Measurements from ENCODE around the gene CPN2.

The CPN2 gene

GRCh38 chr3:194380326-194380725 lies 29.2 kb upstream of the CPN2 start:
- no peak for DNase-seq (ENCODE audit: low read depth)

GRCh38 chr3:194379651-194380050 lies 28.5 kb upstream of the CPN2 start:
- no peak for DNase-seq (ENCODE audit: low read depth)

GRCh38 chr3:194379231-194379630 lies 28.1 kb upstream of the CPN2 start:
- DNase-seq (ENCODE audit: low read depth), result no peak

- no peak for DNase-seq (ENCODE audit: low read depth)
These were observed 26.6 kb upstream of the CPN2 start for GRCh38 chr3:194377708-194378107.

- no peak for DNase-seq (ENCODE audit: low read depth)
These were observed 25.1 kb upstream of the CPN2 start for GRCh38 chr3:194376241-194376560.

GRCh38 chr3:194375473-194376240 lies 24.5 kb upstream of the CPN2 start:
- DNase-seq (ENCODE audit: low read depth), result no peak

GRCh38 chr3:194374935-194375334 lies 23.8 kb upstream of the CPN2 start:
- no peak for DNase-seq (ENCODE audit: low read depth)

- no peak for DNase-seq (ENCODE audit: low read depth)
These were observed 22.8 kb upstream of the CPN2 start for GRCh38 chr3:194373899-194374298.

GRCh38 chr3:194373028-194373427 lies 21.9 kb upstream of the CPN2 start:
- no peak for DNase-seq (ENCODE audit: low read depth)

GRCh38 chr3:194370753-194371152 lies 19.6 kb upstream of the CPN2 start:
- no peak for DNase-seq (ENCODE audit: low read depth)

GRCh38 chr3:194369522-194370279 lies 18.6 kb upstream of the CPN2 start, which contains the start of gene LRRC15:
LRRC15 (minus strand) TSS chr3:194369743; CDS start chr3:194361043, 8,700 bp downstream.
- no peak for DNase-seq (ENCODE audit: low read depth)

GRCh38 chr3:194368918-194369317 lies 17.8 kb upstream of the CPN2 start:
- DNase-seq (ENCODE audit: low read depth), result no peak

GRCh38 chr3:194367992-194368841 lies 17.1 kb upstream of the CPN2 start:
- DNase-seq (ENCODE audit: low read depth), result no peak

GRCh38 chr3:194365978-194366490 lies 14.9 kb upstream of the CPN2 start:
- DNase-seq (ENCODE audit: low read depth), result no peak

- DNase-seq (ENCODE audit: low read depth), result no peak
These were observed 14.4 kb upstream of the CPN2 start for GRCh38 chr3:194365526-194365925.

- no peak for DNase-seq (ENCODE audit: low read depth)
These were observed 13.7 kb upstream of the CPN2 start for GRCh38 chr3:194364652-194365434.

GRCh38 chr3:194364314-194364651 lies 13.2 kb upstream of the CPN2 start:
- no peak for DNase-seq (ENCODE audit: low read depth)

- no peak for DNase-seq (ENCODE audit: low read depth)
These were observed 9.4 kb upstream of the CPN2 start for GRCh38 chr3:194360568-194360967.

GRCh38 chr3:194357681-194358080 lies 6.6 kb upstream of the CPN2 start:
- DNase-seq (ENCODE audit: low read depth), result no peak

- no peak for DNase-seq (ENCODE audit: low read depth)
These were observed 4.3 kb upstream of the CPN2 start for GRCh38 chr3:194355379-194355778.

GRCh38 chr3:194354315-194354714 lies 3.2 kb upstream of the CPN2 start:
- no peak for DNase-seq (ENCODE audit: low read depth)

Data from activated T-helper 9 cell treated with anti-CD3 and anti-CD28 coated beads, Interleukin-2, amount 50 U/mL, for 16 hours (primary cell).